ENCODE results near the gene SERPINH1.

The SERPINH1 gene

GRCh38 chr11:75616281-75616680, 54.2 kb downstream of the SERPINH1 start:
- Histone ChIP-seq H3K9me3 (ENCODE audit: low read length) (no peaks in the 10 kb centered on the region), H3F3A (ENCODE audit: insufficient read depth, low read length) (no peaks in the 10 kb centered on the region), H3K36me3 (ENCODE audit: insufficient read depth, low read length) (no peaks in the 10 kb centered on the region), H3K79me2 (ENCODE audit: insufficient read depth, low read length) (no peaks in the 10 kb centered on the region), H3K9ac (ENCODE audit: low read length) (no peak overlapping the region), H2AFZ (ENCODE audit: low read length) (no peak overlapping the region), H3K4me1 (ENCODE audit: insufficient read depth, low read length, severe bottlenecking) (no peaks in the 10 kb centered on the region), H3K9me2 (ENCODE audit: low read depth, low read length) (no peaks in the 10 kb centered on the region), H3K4me3 (ENCODE audit: low read depth, low read length, poor library complexity, severe bottlenecking) (no peak overlapping the region), H3K4me2 (ENCODE audit: low read length) (no peak overlapping the region), H4K20me1 (ENCODE audit: insufficient read depth, low read length) (no peaks in the 10 kb centered on the region), H3K27me3 (ENCODE audit: insufficient read depth, low read length) (peaks cover 4% of the 10 kb centered on the region; the same call in 1 of the 2 replicates), H3K27ac (ENCODE audit: low read depth, low read length, poor library complexity, severe bottlenecking) (no peak overlapping the region)
- TF ChIP-seq, protein P1, sequence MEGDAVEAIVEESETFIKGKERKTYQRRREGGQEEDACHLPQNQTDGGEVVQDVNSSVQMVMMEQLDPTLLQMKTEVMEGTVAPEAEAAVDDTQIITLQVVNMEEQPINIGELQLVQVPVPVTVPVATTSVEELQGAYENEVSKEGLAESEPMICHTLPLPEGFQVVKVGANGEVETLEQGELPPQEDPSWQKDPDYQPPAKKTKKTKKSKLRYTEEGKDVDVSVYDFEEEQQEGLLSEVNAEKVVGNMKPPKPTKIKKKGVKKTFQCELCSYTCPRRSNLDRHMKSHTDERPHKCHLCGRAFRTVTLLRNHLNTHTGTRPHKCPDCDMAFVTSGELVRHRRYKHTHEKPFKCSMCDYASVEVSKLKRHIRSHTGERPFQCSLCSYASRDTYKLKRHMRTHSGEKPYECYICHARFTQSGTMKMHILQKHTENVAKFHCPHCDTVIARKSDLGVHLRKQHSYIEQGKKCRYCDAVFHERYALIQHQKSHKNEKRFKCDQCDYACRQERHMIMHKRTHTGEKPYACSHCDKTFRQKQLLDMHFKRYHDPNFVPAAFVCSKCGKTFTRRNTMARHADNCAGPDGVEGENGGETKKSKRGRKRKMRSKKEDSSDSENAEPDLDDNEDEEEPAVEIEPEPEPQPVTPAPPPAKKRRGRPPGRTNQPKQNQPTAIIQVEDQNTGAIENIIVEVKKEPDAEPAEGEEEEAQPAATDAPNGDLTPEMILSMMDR (IDR thresholded peaks at IDR 0.05; ENCODE audit: low read length): no peak
- no peak for TF ChIP-seq EZH2 (IDR thresholded peaks at IDR 0.05; ENCODE audit: borderline replicate concordance, low read length)

All from OCI-LY1 (cell line).